DOHH2 (cell line): Measurements from ENCODE around the gene LHFPL5.

ENCODE experiments used
- EZH2phosphoT487 ChIP-seq: fragments of 200-600 bp; sonication (generic); IDR thresholded peaks from 2 replicates; pipeline ENCODE4 v1.6.1; 2017; ENCODE audit warnings: borderline replicate concordance, mild to moderate bottlenecking, antibody characterized with exemption, low read length, moderate library complexity, mixed read lengths
- TF ChIP-seq, protein P1 (sequence below): fragments of 200-600 bp; sonication (generic); IDR thresholded peaks from one replicate; pipeline ENCODE4 v1.5.1; 2014; ENCODE audit warnings: antibody characterized with exemption, mild to moderate bottlenecking, low read depth, low read length; ENCODE audit not compliant: poor library complexity, severe bottlenecking

DNA sequence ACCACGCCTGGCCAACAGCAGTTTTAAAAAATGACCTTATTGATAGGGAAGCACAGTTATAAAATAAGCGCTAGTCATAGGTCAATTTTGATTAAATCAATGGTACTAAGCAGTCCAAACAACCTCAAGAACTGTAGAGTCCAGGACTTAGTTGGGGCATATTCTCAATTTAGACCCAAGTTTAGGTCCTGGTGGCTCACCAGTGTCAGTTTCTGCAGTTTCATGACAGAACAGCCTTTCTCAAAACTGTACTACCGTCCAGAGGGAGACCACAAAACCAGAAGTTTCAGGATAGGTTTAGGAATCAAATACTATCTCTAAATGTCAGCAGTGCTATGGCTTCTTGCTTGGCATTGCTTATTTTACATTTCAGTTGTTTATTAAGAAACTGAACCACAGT lies 39.1 kb downstream of the LHFPL5 start:
- no peak for TF ChIP-seq EZH2phosphoT487
- TF ChIP-seq, protein P1, sequence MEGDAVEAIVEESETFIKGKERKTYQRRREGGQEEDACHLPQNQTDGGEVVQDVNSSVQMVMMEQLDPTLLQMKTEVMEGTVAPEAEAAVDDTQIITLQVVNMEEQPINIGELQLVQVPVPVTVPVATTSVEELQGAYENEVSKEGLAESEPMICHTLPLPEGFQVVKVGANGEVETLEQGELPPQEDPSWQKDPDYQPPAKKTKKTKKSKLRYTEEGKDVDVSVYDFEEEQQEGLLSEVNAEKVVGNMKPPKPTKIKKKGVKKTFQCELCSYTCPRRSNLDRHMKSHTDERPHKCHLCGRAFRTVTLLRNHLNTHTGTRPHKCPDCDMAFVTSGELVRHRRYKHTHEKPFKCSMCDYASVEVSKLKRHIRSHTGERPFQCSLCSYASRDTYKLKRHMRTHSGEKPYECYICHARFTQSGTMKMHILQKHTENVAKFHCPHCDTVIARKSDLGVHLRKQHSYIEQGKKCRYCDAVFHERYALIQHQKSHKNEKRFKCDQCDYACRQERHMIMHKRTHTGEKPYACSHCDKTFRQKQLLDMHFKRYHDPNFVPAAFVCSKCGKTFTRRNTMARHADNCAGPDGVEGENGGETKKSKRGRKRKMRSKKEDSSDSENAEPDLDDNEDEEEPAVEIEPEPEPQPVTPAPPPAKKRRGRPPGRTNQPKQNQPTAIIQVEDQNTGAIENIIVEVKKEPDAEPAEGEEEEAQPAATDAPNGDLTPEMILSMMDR, result no peak
